Mucosa of stomach (tissue), 1 donor: ENCODE measurements around the gene ARFGEF2.

Source experiments
- H3K27me3 ChIP-seq: one replicate; pipeline ENCODE4 v1.7.0; 2013; ENCODE audit warnings: mild to moderate bottlenecking, low read length; ENCODE audit not compliant: control insufficient read depth, insufficient read depth
- H3K36me3 ChIP-seq: one replicate; pipeline ENCODE4 v1.7.0; 2013; ENCODE audit warnings: low read length; ENCODE audit not compliant: control insufficient read depth, insufficient read depth
- H3K4me1 ChIP-seq: one replicate; pipeline ENCODE4 v1.7.0; 2013; ENCODE audit warnings: mild to moderate bottlenecking, low read length; ENCODE audit not compliant: control insufficient read depth, insufficient read depth
- H3K4me3 ChIP-seq: one replicate; pipeline ENCODE4 v1.7.0; 2013; ENCODE audit warnings: low read length
- H3K9ac ChIP-seq: one replicate; pipeline ENCODE4 v1.7.0; 2013; ENCODE audit warnings: mild to moderate bottlenecking, low read length, moderate library complexity
- H3K9me3 ChIP-seq: one replicate; pipeline ENCODE4 v1.7.0; 2013; ENCODE audit warnings: mild to moderate bottlenecking, low read length, moderate library complexity; ENCODE audit not compliant: control insufficient read depth
- donor health status: Pancreatic carcinoma.

The ARFGEF2 gene

DNA sequence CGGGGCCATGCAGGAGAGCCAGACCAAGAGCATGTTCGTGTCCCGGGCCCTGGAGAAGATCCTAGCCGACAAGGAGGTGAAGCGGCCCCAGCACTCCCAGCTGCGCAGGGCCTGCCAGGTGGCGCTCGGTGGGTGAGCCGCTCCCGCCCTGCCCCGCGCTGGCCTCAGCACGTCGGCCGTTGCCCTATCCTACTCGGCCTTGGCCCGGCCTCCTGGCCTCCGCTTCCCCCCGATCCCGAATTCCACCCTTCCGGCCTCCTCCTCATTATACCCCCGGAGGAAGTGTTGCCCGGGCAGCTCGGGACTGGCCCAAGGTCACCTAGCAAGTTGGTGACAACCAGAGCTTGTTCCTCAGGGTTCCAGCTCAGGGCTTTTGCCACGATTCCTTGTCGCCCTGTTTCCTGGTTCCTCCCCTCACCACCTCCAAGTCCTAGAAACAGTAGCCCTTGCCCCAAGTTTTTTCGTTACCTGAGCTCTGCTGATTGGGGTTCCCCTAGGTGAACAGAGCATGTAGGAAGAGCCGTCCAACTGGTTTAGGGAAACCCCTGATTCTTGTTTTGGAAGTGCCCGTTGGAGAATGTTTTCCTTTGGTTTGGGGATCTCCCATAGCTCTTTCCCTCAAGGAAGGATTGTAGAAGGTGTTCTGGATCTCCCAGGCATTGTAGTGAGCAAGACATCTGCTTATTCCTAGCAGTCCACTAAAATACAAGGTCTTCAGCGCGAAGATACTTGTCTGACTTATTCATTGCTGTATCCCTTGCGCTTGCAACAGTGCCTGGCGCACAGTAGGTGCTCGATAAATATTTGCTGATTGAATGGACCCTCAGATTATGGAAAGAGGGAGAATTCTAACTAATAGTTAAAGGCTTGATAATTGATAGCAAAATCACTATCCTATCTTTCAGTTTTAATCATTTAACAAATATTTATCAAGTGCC, 641 bp downstream of the ARFGEF2 start:
- H3K4me3 ChIP-seq: peak overlapping the region; percentile 94
- peak overlapping the region; percentile 93 for H3K9ac ChIP-seq
- H3K27me3 ChIP-seq: no peaks in the 10 kb centered on the region
- H3K9me3 ChIP-seq: no peaks in the 10 kb centered on the region
- peaks cover 24% of the 10 kb centered on the region for H3K4me1 ChIP-seq
- no peaks in the 10 kb centered on the region for H3K36me3 ChIP-seq

DNA sequence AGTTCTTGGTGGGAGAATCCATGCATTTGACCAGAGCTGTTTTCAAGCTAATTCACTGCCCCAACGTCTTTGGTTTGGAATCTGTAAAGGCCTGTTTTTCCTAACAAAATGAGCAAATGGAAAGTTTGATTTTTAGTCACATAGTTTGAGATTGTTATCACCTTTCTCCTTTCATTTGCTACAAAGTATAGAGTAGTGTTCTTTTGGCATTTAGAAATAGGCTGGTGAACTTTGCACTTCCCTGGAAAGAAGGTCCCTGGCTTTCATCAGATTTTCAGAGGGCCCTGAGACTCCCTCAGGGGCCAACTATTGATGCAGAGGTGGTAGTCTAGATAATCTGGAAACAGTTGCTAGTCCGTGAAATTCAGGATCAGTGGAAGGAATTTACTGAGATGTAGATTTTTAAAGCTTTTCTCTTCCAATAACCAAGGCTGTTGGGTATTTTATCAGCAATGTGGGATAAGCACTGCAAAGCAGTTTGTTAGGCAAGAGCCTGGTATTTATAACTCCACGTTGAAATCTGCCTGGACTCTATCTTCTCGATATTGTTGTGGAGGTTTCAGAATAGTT, 1.7 kb downstream of the ARFGEF2 start:
- no peak overlapping the region for H3K4me3 ChIP-seq
- no peaks in the 10 kb centered on the region for H3K27me3 ChIP-seq
- no peak overlapping the region for H3K9ac ChIP-seq
- peaks cover 24% of the 10 kb centered on the region for H3K4me1 ChIP-seq
- H3K36me3 ChIP-seq: no peaks in the 10 kb centered on the region
- no peaks in the 10 kb centered on the region for H3K9me3 ChIP-seq

DNA sequence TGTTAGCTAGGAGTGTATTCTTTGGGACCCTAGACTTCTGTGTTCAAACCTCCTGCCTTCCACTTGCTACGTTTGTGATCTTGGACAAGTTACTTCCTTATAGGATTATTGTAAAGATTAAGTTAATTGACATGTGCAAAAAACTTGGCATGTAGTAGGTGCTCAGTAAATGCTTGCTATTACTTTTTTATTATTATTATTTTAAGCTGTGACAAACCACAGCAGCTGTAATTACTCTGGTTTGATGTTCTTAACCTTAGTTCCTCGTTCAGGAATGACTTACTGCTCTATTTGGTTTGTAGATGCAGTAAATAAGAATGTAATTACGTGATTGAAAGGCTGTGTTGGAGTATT, 3.2 kb downstream of the ARFGEF2 start:
- H3K9ac ChIP-seq: no peak overlapping the region
- no peak overlapping the region for H3K4me3 ChIP-seq
- H3K9me3 ChIP-seq: no peaks in the 10 kb centered on the region
- peaks cover 30% of the 10 kb centered on the region for H3K4me1 ChIP-seq
- no peaks in the 10 kb centered on the region for H3K27me3 ChIP-seq
- H3K36me3 ChIP-seq: no peaks in the 10 kb centered on the region

DNA sequence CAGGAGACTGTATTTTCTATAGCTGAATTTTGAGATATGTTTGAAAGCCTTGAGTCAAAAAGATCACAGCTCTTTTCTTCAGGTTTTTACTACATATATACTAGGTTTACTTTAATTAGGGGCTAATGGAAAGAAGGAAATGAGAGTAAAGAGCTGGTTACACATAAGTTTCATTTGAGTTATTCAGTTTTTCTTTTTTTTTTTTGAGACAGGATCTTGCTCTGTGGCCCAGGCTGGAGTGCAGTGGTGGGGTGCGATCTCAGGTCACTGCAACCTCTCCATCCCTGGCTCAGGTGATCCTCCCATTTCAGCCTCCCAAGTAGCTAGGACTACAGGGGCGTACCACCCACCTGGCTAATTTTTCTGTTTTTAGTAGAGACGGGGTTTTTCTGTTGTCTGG, 4.8 kb downstream of the ARFGEF2 start:
- Histone ChIP-seq H3K9ac (no peak overlapping the region), H3K4me3 (no peak overlapping the region), H3K27me3 (no peaks in the 10 kb centered on the region), H3K36me3 (no peaks in the 10 kb centered on the region), H3K4me1 (peaks cover 35% of the 10 kb centered on the region), H3K9me3 (no peaks in the 10 kb centered on the region)

DNA sequence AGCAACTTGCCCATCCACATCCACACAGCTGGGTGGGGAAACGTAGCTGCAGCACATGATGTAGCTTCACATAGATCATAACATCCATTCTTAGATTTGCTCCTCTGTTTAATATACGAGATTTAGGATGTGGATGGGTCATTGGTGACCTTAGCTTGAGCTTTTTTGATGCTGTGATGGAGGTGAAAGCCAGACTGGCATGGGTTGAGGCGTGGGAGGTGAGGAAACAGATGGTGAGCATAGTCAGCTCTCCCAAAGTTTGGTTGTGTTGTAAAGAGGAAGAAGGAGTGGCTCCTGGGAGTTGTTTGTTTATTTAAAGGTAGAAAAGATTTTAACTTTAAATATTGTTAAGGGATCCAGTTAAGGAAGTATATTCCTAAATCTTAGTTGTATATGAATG, 5.3 kb downstream of the ARFGEF2 start:
- Histone ChIP-seq H3K36me3 (no peaks in the 10 kb centered on the region), H3K9ac (no peak overlapping the region), H3K9me3 (no peaks in the 10 kb centered on the region), H3K27me3 (no peaks in the 10 kb centered on the region), H3K4me3 (no peak overlapping the region), H3K4me1 (peaks cover 40% of the 10 kb centered on the region)

DNA sequence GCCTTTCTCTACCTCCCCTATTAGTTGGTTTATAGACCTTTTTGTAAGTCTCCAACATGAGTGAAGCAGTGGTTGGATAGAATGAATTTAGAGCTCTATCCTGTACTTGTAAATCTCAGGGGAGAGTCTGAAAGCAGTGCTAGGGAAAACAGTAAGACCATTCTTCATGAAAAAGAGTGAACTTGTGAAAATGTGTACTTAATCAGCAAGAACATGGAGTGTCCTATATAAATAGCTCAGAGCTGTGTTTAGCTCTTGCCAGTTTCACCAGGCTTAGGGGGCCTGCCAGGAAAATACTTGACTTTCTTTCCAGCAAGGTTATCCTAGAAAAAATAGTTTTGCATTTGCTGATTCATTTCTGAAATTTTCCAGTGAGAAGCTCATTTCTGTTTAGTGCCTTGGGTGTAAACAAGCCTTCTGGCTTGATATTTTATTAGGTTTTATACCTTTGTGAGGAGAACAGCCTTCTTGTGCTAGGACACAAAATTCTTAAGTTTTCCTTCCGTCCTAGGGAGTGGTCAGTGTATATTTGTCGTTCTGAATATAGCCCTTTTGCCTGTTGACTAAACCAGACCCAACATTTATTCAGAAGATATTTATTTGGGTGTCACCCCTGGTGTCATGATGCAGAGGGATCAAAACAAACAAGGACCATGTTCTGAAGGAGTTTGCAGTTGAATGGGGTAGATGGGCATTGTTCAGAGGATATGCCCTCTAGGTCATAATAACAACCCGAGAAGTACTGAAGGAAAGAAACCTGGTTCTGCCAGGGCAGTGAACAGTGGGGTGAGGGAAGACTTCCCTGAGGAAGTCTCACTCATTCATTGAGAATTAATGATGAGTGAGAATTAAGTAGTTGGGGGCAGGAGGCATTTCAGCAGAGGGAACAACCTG, 7.6 kb downstream of the ARFGEF2 start:
- H3K9ac ChIP-seq: no peak overlapping the region
- no peak overlapping the region for H3K4me3 ChIP-seq

DNA sequence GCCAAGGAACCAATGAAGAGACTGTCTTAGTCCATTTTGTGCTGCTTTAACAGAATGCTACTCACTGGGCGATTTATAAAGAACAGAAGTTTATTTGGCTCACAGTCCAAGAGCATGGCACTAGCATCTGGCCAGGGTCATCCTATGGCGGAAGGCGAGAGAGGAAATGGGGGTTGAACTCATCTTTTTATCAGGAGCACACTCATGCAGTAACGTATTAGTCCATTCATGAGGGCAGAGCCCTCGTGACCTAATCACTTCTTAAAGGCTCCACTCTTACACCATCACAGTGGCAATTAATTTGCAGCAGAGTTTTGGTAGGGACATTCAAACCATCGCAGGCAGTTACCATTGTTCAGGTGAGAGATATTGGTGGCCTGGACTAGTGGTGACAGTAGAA, 8.5 kb downstream of the ARFGEF2 start:
- Histone ChIP-seq H3K4me3 (no peak overlapping the region), H3K36me3 (no peaks in the 10 kb centered on the region), H3K9me3 (no peaks in the 10 kb centered on the region), H3K9ac (no peak overlapping the region), H3K27me3 (no peaks in the 10 kb centered on the region), H3K4me1 (peaks cover 36% of the 10 kb centered on the region)

More for the DNA sequence above, 7.6 kb downstream of the ARFGEF2 start:
- no peaks in the 10 kb centered on the region for H3K9me3 ChIP-seq
- H3K27me3 ChIP-seq: no peaks in the 10 kb centered on the region
- H3K4me1 ChIP-seq: peaks cover 41% of the 10 kb centered on the region
- no peaks in the 10 kb centered on the region for H3K36me3 ChIP-seq

DNA sequence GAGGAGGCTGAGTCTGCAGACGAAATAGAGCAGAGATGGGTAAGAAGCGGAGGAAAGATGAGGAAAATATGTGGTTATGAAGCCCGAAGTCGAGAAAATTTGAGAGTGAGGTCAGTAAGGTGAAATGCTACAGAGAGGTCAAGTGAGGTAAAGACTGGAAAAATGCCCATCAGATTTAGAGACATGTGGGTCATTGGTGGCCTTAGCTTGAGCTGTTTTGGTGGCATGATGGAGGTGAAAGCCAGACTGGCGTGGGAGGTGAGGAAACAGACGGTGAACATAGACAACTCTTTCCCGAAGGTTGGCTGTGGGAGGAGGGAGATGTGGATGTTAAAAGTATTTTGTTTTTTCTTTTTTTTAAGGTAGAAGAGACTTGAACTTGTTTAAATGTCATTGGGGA, 9.4 kb downstream of the ARFGEF2 start:
- Histone ChIP-seq H3K9ac (no peak overlapping the region), H3K36me3 (no peaks in the 10 kb centered on the region), H3K27me3 (no peaks in the 10 kb centered on the region), H3K9me3 (no peaks in the 10 kb centered on the region), H3K4me1 (peaks cover 34% of the 10 kb centered on the region), H3K4me3 (no peak overlapping the region)

DNA sequence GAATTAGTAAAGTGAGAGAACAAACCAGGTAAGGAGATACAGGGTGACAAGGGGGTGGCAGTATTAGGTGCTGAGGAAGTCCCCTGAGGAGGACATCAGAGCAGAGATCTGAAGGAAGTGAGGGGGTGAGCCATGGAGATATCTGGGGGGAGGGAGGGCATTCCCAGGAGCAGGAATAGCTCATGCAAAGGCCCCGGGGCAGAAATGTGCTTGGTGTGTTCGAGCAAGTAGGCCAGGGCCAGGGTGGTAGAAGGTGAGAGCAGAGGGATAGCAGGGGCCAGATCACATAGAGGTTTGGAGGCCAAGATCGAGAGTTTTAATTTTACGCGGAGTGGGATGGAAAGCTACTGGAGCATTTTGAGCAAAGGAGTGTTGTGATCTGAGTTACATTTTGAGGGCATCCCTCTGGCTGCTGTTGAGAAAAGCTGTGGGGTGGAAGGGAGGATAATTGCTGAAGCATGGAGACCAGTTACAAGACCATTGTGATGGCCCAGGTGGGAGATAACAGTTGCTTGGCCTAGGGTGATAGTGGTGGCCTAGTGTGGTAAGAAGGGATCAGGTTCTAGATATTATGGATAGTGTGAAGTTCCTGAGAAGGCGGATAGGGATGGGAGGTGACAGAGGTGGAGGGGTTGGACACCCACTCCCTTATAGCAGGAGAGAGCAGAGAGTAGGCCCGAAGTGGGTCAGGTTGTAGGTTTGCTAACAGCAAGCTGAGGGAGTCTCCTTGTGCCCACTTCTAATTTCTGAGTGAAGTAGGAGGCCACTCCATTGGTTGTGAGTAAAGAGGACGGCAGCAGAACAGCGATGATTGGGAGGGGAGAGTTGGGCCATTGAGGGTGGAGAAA, 10.2 kb downstream of the ARFGEF2 start:
- no peak overlapping the region for H3K9ac ChIP-seq

DNA sequence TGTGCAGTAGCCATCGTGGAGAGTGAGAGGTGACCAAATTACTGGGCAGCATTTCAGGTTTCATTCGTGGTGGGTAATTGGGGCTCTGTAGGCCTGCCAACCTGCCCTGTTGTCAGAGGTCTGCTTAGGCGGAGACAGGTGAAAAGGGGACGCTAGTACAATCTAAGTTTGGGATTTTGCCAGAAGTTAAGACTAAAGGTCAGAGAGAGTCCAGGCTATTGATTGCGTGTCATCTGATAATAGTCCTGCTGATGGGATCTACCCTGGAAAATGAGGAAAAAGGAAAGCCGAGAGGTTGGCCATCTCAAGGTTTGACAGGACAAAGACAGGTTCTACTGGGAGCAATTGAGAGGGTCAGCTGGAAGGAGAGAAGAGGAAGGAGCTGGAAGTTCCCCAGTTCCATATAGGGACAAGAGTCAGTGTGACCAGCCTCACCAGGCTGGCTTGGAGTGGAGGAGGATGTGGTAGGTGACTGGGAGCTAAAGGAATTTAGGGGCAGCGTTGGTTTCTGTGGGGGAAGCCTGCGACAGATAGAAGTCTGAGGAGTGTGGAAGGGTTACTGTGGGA, 10.9 kb downstream of the ARFGEF2 start:
- H3K4me3 ChIP-seq: no peak overlapping the region
- H3K36me3 ChIP-seq: no peaks in the 10 kb centered on the region
- no peaks in the 10 kb centered on the region for H3K9me3 ChIP-seq
- H3K4me1 ChIP-seq: peaks cover 31% of the 10 kb centered on the region
- no peak overlapping the region for H3K9ac ChIP-seq
- no peaks in the 10 kb centered on the region for H3K27me3 ChIP-seq

More for the DNA sequence above, 10.2 kb downstream of the ARFGEF2 start:
- H3K4me1 ChIP-seq: peaks cover 33% of the 10 kb centered on the region
- no peak overlapping the region for H3K4me3 ChIP-seq
- no peaks in the 10 kb centered on the region for H3K36me3 ChIP-seq
- H3K9me3 ChIP-seq: no peaks in the 10 kb centered on the region
- H3K27me3 ChIP-seq: no peaks in the 10 kb centered on the region
